Stimulated activated CD4-positive, alpha-beta T cell treated with anti-CD3 and anti-CD28 coated beads, TNF-alpha, amount 100 ng/mL, for 4 hours (primary cell): ENCODE data around the gene TPK1.

ENCODE experiments used
- DNase-seq, 3 experiments: peaks; one replicate each; pipeline ENCODE4 v3.0.0-alpha.2; 2020; ENCODE audit warnings: low read depth in 3 of 3

TPK1 gene

GRCh38 chr7:144835652-144836544, at the start of gene TPK1:
TSS of gene TPK1 (minus strand) at chr7:144836053. CDS start at chr7:144835602, 451 bp downstream.
- DNase-seq: peak; percentile 77 to 85 (median 78)

GRCh38 chr7:144885478-144885877, 49.6 kb upstream of the TPK1 start:
- DNase-seq: no peak

- DNase-seq: no peak
These were observed 49.0 kb upstream of the TPK1 start for GRCh38 chr7:144884896-144885295.

- no peak for DNase-seq
These were observed 37.5 kb upstream of the TPK1 start for GRCh38 chr7:144873316-144873845.

- DNase-seq: no peak
These were observed 33.2 kb upstream of the TPK1 start for GRCh38 chr7:144869082-144869481.

- no peak for DNase-seq
These were observed 30.3 kb upstream of the TPK1 start for GRCh38 chr7:144866189-144866588.

GRCh38 chr7:144863320-144863647, 27.4 kb upstream of the TPK1 start:
- DNase-seq: no peak

GRCh38 chr7:144862612-144863319, 26.9 kb upstream of the TPK1 start:
- DNase-seq: no peak

- no peak for DNase-seq
These were observed 23.9 kb upstream of the TPK1 start for GRCh38 chr7:144859739-144860138.

- DNase-seq: no peak
These were observed 21.6 kb upstream of the TPK1 start for GRCh38 chr7:144857463-144857862.

- DNase-seq: no peak
These were observed 19.1 kb upstream of the TPK1 start for GRCh38 chr7:144854839-144855424.

GRCh38 chr7:144853542-144853941, 17.7 kb upstream of the TPK1 start:
- DNase-seq: no peak

- no peak for DNase-seq
These were observed 12.2 kb upstream of the TPK1 start for GRCh38 chr7:144848078-144848477.

GRCh38 chr7:144842377-144842851, 6.6 kb upstream of the TPK1 start:
- DNase-seq: no peak

GRCh38 chr7:144836545-144836842, 641 bp upstream of the TPK1 start:
- DNase-seq: no peak

GRCh38 chr7:144835155-144835611, 670 bp downstream of the TPK1 start:
- peak in 2 of 3 experiments; percentile 13 to 14 for DNase-seq

GRCh38 chr7:144834641-144835144, 1.2 kb downstream of the TPK1 start:
- no peak for DNase-seq

- DNase-seq: no peak
These were observed 5.0 kb downstream of the TPK1 start for GRCh38 chr7:144830811-144831210.

GRCh38 chr7:144830024-144830785, 5.6 kb downstream of the TPK1 start:
- DNase-seq: no peak

- DNase-seq: no peak
These were observed 8.2 kb downstream of the TPK1 start for GRCh38 chr7:144827621-144828020.

- no peak for DNase-seq
These were observed 9.6 kb downstream of the TPK1 start for GRCh38 chr7:144826208-144826607.
